ENCODE results near the gene TMEM182.

The TMEM182 gene

GRCh38 chr2:102806250-102806837 lies 44.5 kb downstream of the TMEM182 start:
- peak; percentile 88 for FAIRE-seq
- TF ChIP-seq SPI1 (IDR thresholded peaks at IDR 0.05; ENCODE audit: low read depth, low read length): no peak
- no peak for TF ChIP-seq TAF1 (IDR thresholded peaks at IDR 0.05; ENCODE audit: low read depth, low read length)
- TF ChIP-seq POLR2A (IDR thresholded peaks at IDR 0.05; ENCODE audit: low read depth, low read length): no peak
- TF ChIP-seq POU2F2 (IDR thresholded peaks at IDR 0.05; ENCODE audit: low read depth, low read length): no peak
- no peak for TF ChIP-seq PAX5 (IDR thresholded peaks at IDR 0.05; ENCODE audit: insufficient read depth, low read length, severe bottlenecking)
- TF ChIP-seq POLR2AphosphoS5 (IDR thresholded peaks at IDR 0.05; ENCODE audit: low read depth, low read length): no peak
- DNase-seq (ENCODE audit: insufficient read length, low spot score): peak; percentile 32

GRCh38 chr2:102809291-102810189 lies 47.7 kb downstream of the TMEM182 start:
- no peak for FAIRE-seq
- TF ChIP-seq PAX5 (IDR thresholded peaks at IDR 0.05; ENCODE audit: insufficient read depth, low read length, severe bottlenecking): no peak
- DNase-seq (ENCODE audit: insufficient read length, low spot score): no peak

- no peak for DNase-seq (ENCODE audit: insufficient read length, low spot score)
- FAIRE-seq: no peak
- TF ChIP-seq SPI1 (IDR thresholded peaks at IDR 0.05; ENCODE audit: low read depth, low read length) (no peak), POLR2AphosphoS5 (IDR thresholded peaks at IDR 0.05; ENCODE audit: low read depth, low read length) (no peak), PAX5 (IDR thresholded peaks at IDR 0.05; ENCODE audit: insufficient read depth, low read length, severe bottlenecking) (no peak), POU2F2 (IDR thresholded peaks at IDR 0.05; ENCODE audit: low read depth, low read length) (no peak), POLR2A (IDR thresholded peaks at IDR 0.05; ENCODE audit: low read depth, low read length) (no peak), TAF1 (IDR thresholded peaks at IDR 0.05; ENCODE audit: low read depth, low read length) (no peak)
Measured at GRCh38 chr2:102815285-102815684, 53.5 kb downstream of the TMEM182 start.

- TF ChIP-seq POLR2A (IDR thresholded peaks at IDR 0.05; ENCODE audit: low read depth, low read length): no peak
- DNase-seq (ENCODE audit: insufficient read length, low spot score) (no peak), FAIRE-seq (no peak)
Measured at GRCh38 chr2:102826904-102827303, 65.1 kb downstream of the TMEM182 start.

GRCh38 chr2:102832789-102833188 lies 71.0 kb downstream of the TMEM182 start:
- DNase-seq (ENCODE audit: insufficient read length, low spot score): no peak
- FAIRE-seq: no peak
- TF ChIP-seq SPI1 (IDR thresholded peaks at IDR 0.05; ENCODE audit: low read depth, low read length): no peak
- TF ChIP-seq POU2F2 (IDR thresholded peaks at IDR 0.05; ENCODE audit: low read depth, low read length): no peak
- TF ChIP-seq POLR2AphosphoS5 (IDR thresholded peaks at IDR 0.05; ENCODE audit: low read depth, low read length): no peak
- no peak for TF ChIP-seq TAF1 (IDR thresholded peaks at IDR 0.05; ENCODE audit: low read depth, low read length)
- no peak for TF ChIP-seq PAX5 (IDR thresholded peaks at IDR 0.05; ENCODE audit: insufficient read depth, low read length, severe bottlenecking)
- TF ChIP-seq POLR2A (IDR thresholded peaks at IDR 0.05; ENCODE audit: low read depth, low read length): no peak

GRCh38 chr2:102834523-102835273 lies 72.9 kb downstream of the TMEM182 start:
- FAIRE-seq (no peak), DNase-seq (ENCODE audit: insufficient read length, low spot score) (no peak)
- TF ChIP-seq TAF1 (IDR thresholded peaks at IDR 0.05; ENCODE audit: low read depth, low read length) (no peak), PAX5 (IDR thresholded peaks at IDR 0.05; ENCODE audit: insufficient read depth, low read length, severe bottlenecking) (no peak), POLR2AphosphoS5 (IDR thresholded peaks at IDR 0.05; ENCODE audit: low read depth, low read length) (no peak), SPI1 (IDR thresholded peaks at IDR 0.05; ENCODE audit: low read depth, low read length) (no peak), POU2F2 (IDR thresholded peaks at IDR 0.05; ENCODE audit: low read depth, low read length) (no peak), POLR2A (IDR thresholded peaks at IDR 0.05; ENCODE audit: low read depth, low read length) (no peak)

- FAIRE-seq (no peak), DNase-seq (ENCODE audit: insufficient read length, low spot score) (no peak)
- TF ChIP-seq POLR2AphosphoS5 (IDR thresholded peaks at IDR 0.05; ENCODE audit: low read depth, low read length) (no peak), PAX5 (IDR thresholded peaks at IDR 0.05; ENCODE audit: insufficient read depth, low read length, severe bottlenecking) (no peak), TAF1 (IDR thresholded peaks at IDR 0.05; ENCODE audit: low read depth, low read length) (no peak), POU2F2 (IDR thresholded peaks at IDR 0.05; ENCODE audit: low read depth, low read length) (no peak)
Measured at GRCh38 chr2:102837626-102838198, 75.9 kb downstream of the TMEM182 start.

GRCh38 chr2:102839668-102840388 lies 78.0 kb downstream of the TMEM182 start:
- FAIRE-seq: no peak
- TF ChIP-seq POLR2AphosphoS5 (IDR thresholded peaks at IDR 0.05; ENCODE audit: low read depth, low read length) (no peak), SPI1 (IDR thresholded peaks at IDR 0.05; ENCODE audit: low read depth, low read length) (no peak)

GRCh38 chr2:102841107-102841840 lies 79.4 kb downstream of the TMEM182 start:
- peak; percentile 20 for DNase-seq (ENCODE audit: insufficient read length, low spot score)
- TF ChIP-seq POLR2A (IDR thresholded peaks at IDR 0.05; ENCODE audit: low read depth, low read length) (no peak), SPI1 (IDR thresholded peaks at IDR 0.05; ENCODE audit: low read depth, low read length) (no peak), POLR2AphosphoS5 (IDR thresholded peaks at IDR 0.05; ENCODE audit: low read depth, low read length) (no peak), POU2F2 (IDR thresholded peaks at IDR 0.05; ENCODE audit: low read depth, low read length) (no peak), PAX5 (IDR thresholded peaks at IDR 0.05; ENCODE audit: insufficient read depth, low read length, severe bottlenecking) (no peak), TAF1 (IDR thresholded peaks at IDR 0.05; ENCODE audit: low read depth, low read length) (no peak)
- FAIRE-seq: no peak

More at GRCh38 chr2:102839668-102840388, 78.0 kb downstream of the TMEM182 start:
- peak; percentile 12 for DNase-seq (ENCODE audit: insufficient read length, low spot score)

Data from GM12891 (cell line).